Activated CD4-positive, alpha-beta T cell treated with anti-CD3 and anti-CD28 coated beads for 36 hours (primary cell): ENCODE data around the gene LBX1. TPM values are rescaled to one million over a fixed set of nuclear protein-coding genes. Genes with fewer than 3 reads are reported as not detected.
"Not testable (repeated sequence)": the region's sequence is repeated elsewhere in the genome, so short reads cannot be mapped to it uniquely, and the experiment has no call there.

ENCODE experiments used
- ATAC-seq: fragments of 200-7000 bp; cut with Tn5 transposase; one replicate; pipeline ENCODE4 v1.10.0; 2021; ENCODE audit warnings: mild to moderate bottlenecking, moderate library complexity
- CTCF ChIA-PET: fragments of 350-600 bp; sonication (Branson Sonifier 250); formaldehyde crosslinking; loops from one replicate; lab custom pipeline; 2021; ENCODE audit warnings: antibody characterized with exemption; lab: Charles Lee
- POLR2A ChIA-PET: fragments of 350-600 bp; sonication (Branson Sonifier 250); formaldehyde crosslinking; loops from one replicate; lab custom pipeline; 2021; ENCODE audit warnings: antibody characterized with exemption, inconsistent platforms; lab: Charles Lee
- DNase-seq: peaks from one replicate; pipeline ENCODE4 v3.0.0-alpha.2; 2020
- H3K27ac Mint-ChIP-seq: one replicate; pipeline ENCODE4 v1.8.0; 2021; ENCODE audit warnings: mixed read lengths
- H3K27me3 Mint-ChIP-seq: one replicate; pipeline ENCODE4 v1.8.0; 2021; ENCODE audit warnings: mixed read lengths
- H3K36me3 Mint-ChIP-seq: one replicate; pipeline ENCODE4 v1.8.0; 2021; ENCODE audit warnings: low read depth, mixed read lengths
- H3K4me1 Mint-ChIP-seq: one replicate; pipeline ENCODE4 v1.8.0; 2021; ENCODE audit warnings: mixed read lengths
- H3K4me3 Mint-ChIP-seq: one replicate; pipeline ENCODE4 v1.8.0; 2021; ENCODE audit warnings: mild to moderate bottlenecking, moderate library complexity, mixed read lengths
- H3K9me3 Mint-ChIP-seq: one replicate; pipeline ENCODE4 v1.8.0; 2021; ENCODE audit warnings: low read depth, mixed read lengths
- intact Hi-C, 2 experiments: fragments of 100-400 bp; cut with DNase I in 1 of 2; cut with micrococcal nuclease in 1 of 2; formaldehyde crosslinking; loops; one replicate each; pipeline versions ENCODE4 v1.14.2 to v1.15.1; 2022 to 2024; cut with DNase I, micrococcal nuclease
- total RNA-seq, 2 experiments: library from RNA; stranded (reverse); gene quantifications; one replicate each; pipeline ENCODE4 v1.2.3, GENCODE V29; 2021

The LBX1 gene
- total RNA-seq, 2 experiments from 2014 or later: not detected

- DNase-seq, H3K36me3 Mint-ChIP-seq, H3K4me1 Mint-ChIP-seq, H3K27ac Mint-ChIP-seq, POLR2A ChIA-PET, H3K9me3 Mint-ChIP-seq, ATAC-seq, H3K4me3 Mint-ChIP-seq: not testable (repeated sequence)
- intact Hi-C loops: loop anchor here in 1 of 2 experiments (10.0 kb wide), 1 partner anchor 556 kb away; no protein-coding TSS in a partner anchor
- H3K27me3 Mint-ChIP-seq: peaks cover 18% of the 10 kb centered on the region
- CTCF ChIA-PET: interaction anchor here (0.9 to 2.5 kb wide), 3 partner anchors 16 to 243 kb away, joined by 3 to 8 read pairs (median 4); no protein-coding TSS in a partner anchor
Observed at GRCh38 chr10:101198326-101198977, 30.8 kb downstream of the LBX1 start.

GRCh38 chr10:101195921-101196320, 33.3 kb downstream of the LBX1 start:
- Mint-ChIP-seq H3K36me3 (no peaks in the 10 kb centered on the region), H3K4me1 (no peaks in the 10 kb centered on the region), H3K9me3 (no peaks in the 10 kb centered on the region), H3K27ac (no peak overlapping the region), H3K4me3 (no peak overlapping the region), H3K27me3 (peaks cover 23% of the 10 kb centered on the region)
- ChIA-PET POLR2A (no interaction called here), CTCF (no interaction called here)
- no peak for DNase-seq
- no peak for ATAC-seq
- intact Hi-C loops: loop anchor here in 1 of 2 experiments (10.0 kb wide), 1 partner anchor 559 kb away; no protein-coding TSS in a partner anchor

GRCh38 chr10:101189461-101190401, 39.5 kb downstream of the LBX1 start:
- ATAC-seq (no peak), DNase-seq (no peak)
- CTCF ChIA-PET: interaction anchor here (1.2 kb wide), 1 partner anchor 49 kb away, joined by 3 read pairs; no protein-coding TSS in a partner anchor
- no peak overlapping the region for H3K4me3 Mint-ChIP-seq
- H3K9me3 Mint-ChIP-seq: no peaks in the 10 kb centered on the region
- H3K36me3 Mint-ChIP-seq: no peaks in the 10 kb centered on the region
- peaks cover 11% of the 10 kb centered on the region for H3K27me3 Mint-ChIP-seq
- POLR2A ChIA-PET: no interaction called here
- H3K4me1 Mint-ChIP-seq: no peaks in the 10 kb centered on the region
- intact Hi-C loops: loop anchor here in 1 of 2 experiments (10.0 kb wide), 1 partner anchor 565 kb away; no protein-coding TSS in a partner anchor
- H3K27ac Mint-ChIP-seq: no peak overlapping the region

GRCh38 chr10:101188942-101189341, 40.3 kb downstream of the LBX1 start:
- Mint-ChIP-seq H3K4me1 (no peaks in the 10 kb centered on the region), H3K27ac (no peak overlapping the region), H3K36me3 (no peaks in the 10 kb centered on the region), H3K9me3 (no peaks in the 10 kb centered on the region), H3K27me3 (peaks cover 12% of the 10 kb centered on the region), H3K4me3 (no peak overlapping the region)
- DNase-seq (no peak), ATAC-seq (no peak)
- POLR2A ChIA-PET: no interaction called here
- CTCF ChIA-PET: interaction anchor here (1.2 kb wide), 1 partner anchor 48 kb away, joined by 3 read pairs; no protein-coding TSS in a partner anchor
- intact Hi-C loops: no loop called here

- H3K27ac Mint-ChIP-seq: no peak overlapping the region
- intact Hi-C loops: no loop called here
- no peaks in the 10 kb centered on the region for H3K36me3 Mint-ChIP-seq
- H3K4me3 Mint-ChIP-seq: no peak overlapping the region
- DNase-seq (no peak), ATAC-seq (no peak)
- POLR2A ChIA-PET: no interaction called here
- no peaks in the 10 kb centered on the region for H3K4me1 Mint-ChIP-seq
- H3K9me3 Mint-ChIP-seq: no peaks in the 10 kb centered on the region
- CTCF ChIA-PET: no interaction called here
- peaks cover 18% of the 10 kb centered on the region for H3K27me3 Mint-ChIP-seq
Observed at GRCh38 chr10:101183458-101184183, 45.6 kb downstream of the LBX1 start.

GRCh38 chr10:101182936-101183335, 46.3 kb downstream of the LBX1 start:
- no peak overlapping the region for H3K27ac Mint-ChIP-seq
- peaks cover 23% of the 10 kb centered on the region for H3K27me3 Mint-ChIP-seq
- no peaks in the 10 kb centered on the region for H3K4me1 Mint-ChIP-seq
- POLR2A ChIA-PET: interaction anchor here (0.6 kb wide), 1 partner anchor 11 kb away, joined by 6 read pairs; no protein-coding TSS in a partner anchor
- intact Hi-C loops: no loop called here
- DNase-seq: no peak
- no peaks in the 10 kb centered on the region for H3K9me3 Mint-ChIP-seq
- H3K4me3 Mint-ChIP-seq: no peak overlapping the region
- H3K36me3 Mint-ChIP-seq: no peaks in the 10 kb centered on the region
- CTCF ChIA-PET: interaction anchor here (0.7 to 2.5 kb wide), 4 partner anchors 16 to 104 kb away, joined by 3 to 12 read pairs (median 5); no protein-coding TSS in a partner anchor
- peak; percentile 19 for ATAC-seq

Other genes with a start within 250 kb of the LBX1 start
- gene MRPL43, start 242.0 kb downstream of the LBX1 start, total RNA-seq: 10 to 100 TPM; 53.4 to 62.6 TPM
- 10 to 100 TPM; 13.8 to 17.9 TPM for gene TWNK, start 241.9 kb downstream of the LBX1 start, total RNA-seq
- gene LZTS2, start 229.7 kb downstream of the LBX1 start, total RNA-seq: 10 to 100 TPM; 14.8 to 15.7 TPM
- gene PDZD7, start 198.3 kb downstream of the LBX1 start, total RNA-seq: under 1 TPM; 0.28 to 0.32 TPM
- 10 to 100 TPM; 30.0 to 37.7 TPM for gene SFXN3, start 198.2 kb downstream of the LBX1 start, total RNA-seq
- under 1 TPM; 0.47 to 0.57 TPM for gene KAZALD1, start 167.5 kb downstream of the LBX1 start, total RNA-seq
- not detected for gene TLX1, start 98.2 kb downstream of the LBX1 start, total RNA-seq
- gene BTRC, start 124.7 kb upstream of the LBX1 start, total RNA-seq: 10 to 100 TPM; 15.5 to 18.7 TPM